Measurements from ENCODE around the gene VENTX. TPM values are rescaled to one million over a fixed set of nuclear protein-coding genes. Genes with fewer than 3 reads are reported as not detected.
A peak's percentile ranks its signal among the peaks of the same experiment; 100 is the strongest.

VENTX gene
- total RNA-seq, 1 donor from 2014 or later, result 0.13 TPM

DNA sequence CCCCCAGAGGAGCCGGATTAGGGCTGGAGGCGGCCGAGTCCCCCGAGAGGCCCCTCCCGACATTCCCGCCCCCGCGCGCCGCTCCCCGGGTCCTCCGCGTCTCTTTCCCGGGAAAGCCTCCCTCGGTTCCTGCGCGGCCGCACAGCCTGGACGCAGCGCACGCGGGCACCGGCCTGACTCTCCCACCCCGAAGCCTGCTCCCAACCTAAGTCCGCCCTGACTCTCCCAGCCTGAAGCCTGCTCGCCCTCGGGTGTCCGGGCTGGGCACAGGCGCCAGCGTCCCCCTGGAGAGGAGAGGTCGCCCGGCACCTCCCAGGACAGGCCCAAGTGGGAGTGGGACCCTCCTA lies 441 bp upstream of the VENTX start:
- no peak for TF ChIP-seq CTCF (IDR thresholded peaks at IDR 0.05)
- intact Hi-C loops (cut with micrococcal nuclease), result loop anchor here (2.0 kb wide), 2 partner anchors 38 to 70 kb away; no protein-coding TSS in a partner anchor
- Mint-ChIP-seq H3K27me3 (peaks cover 9% of the 10 kb centered on the region), H3K36me3 (ENCODE audit: low read depth) (no peaks in the 10 kb centered on the region), H3K9me3 (no peaks in the 10 kb centered on the region), H3K27ac (no peak overlapping the region), H3K4me3 (peak overlapping the region; percentile 38), H3K4me1 (peaks cover 38% of the 10 kb centered on the region)
- DNase-seq (no peak), ATAC-seq (ENCODE audit: low read depth) (no peak)
- CTCF ChIA-PET, result no interaction called here
- POLR2A ChIA-PET, result no interaction called here

DNA sequence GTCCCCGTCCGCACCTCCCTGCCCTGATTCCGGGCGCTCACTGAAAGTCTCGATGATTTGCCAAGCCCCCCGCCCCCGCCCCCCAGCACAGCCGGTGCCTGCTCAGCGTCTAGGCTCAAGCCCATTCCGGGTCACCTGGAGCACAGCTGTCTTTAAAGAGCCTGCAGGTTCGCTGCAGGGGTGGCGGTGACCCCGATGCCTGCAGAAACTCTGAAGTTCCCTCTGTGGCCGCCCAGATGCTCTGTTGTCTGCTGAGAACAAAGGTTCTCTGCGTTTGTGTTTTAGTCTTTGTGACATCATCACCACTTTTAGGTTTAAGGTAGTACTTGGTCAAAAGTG lies 780 bp downstream of the VENTX start:
- intact Hi-C loops (cut with micrococcal nuclease), result no loop called here

DNA sequence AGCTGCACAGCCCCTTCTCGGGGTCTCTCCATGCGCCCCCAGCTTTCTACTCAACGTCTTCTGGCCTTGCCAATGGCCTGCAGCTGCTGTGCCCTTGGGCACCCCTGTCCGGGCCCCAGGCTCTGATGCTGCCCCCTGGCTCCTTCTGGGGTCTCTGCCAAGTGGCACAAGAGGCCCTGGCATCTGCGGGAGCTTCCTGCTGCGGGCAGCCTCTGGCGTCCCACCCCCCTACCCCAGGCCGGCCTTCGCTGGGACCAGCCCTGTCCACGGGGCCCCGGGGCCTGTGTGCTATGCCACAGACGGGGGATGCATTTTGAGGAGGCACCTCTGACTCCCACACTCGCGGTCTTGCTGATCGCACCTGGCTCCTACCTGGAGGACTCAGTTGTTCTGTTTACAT lies 2.3 kb downstream of the VENTX start:
- ATAC-seq (ENCODE audit: low read depth) (no peak), DNase-seq (no peak)
- Mint-ChIP-seq H3K36me3 (ENCODE audit: low read depth) (no peaks in the 10 kb centered on the region), H3K4me3 (no peak overlapping the region), H3K27me3 (peaks cover 9% of the 10 kb centered on the region), H3K9me3 (no peaks in the 10 kb centered on the region), H3K27ac (no peak overlapping the region), H3K4me1 (peaks cover 44% of the 10 kb centered on the region)
- intact Hi-C loops (cut with micrococcal nuclease), result loop anchor here (2.0 kb wide), 1 partner anchor 19 kb away; no protein-coding TSS in a partner anchor
- ChIA-PET POLR2A (interaction anchor here (2.7 kb wide), 1 partner anchor 35 kb away, joined by 12 read pairs; no protein-coding TSS in a partner anchor), CTCF (interaction anchor here (1.0 kb wide), 1 partner anchor 90 kb away, joined by 3 read pairs; no protein-coding TSS in a partner anchor)
- TF ChIP-seq CTCF (IDR thresholded peaks at IDR 0.05), result no peak

More for the DNA sequence above, 780 bp downstream of the VENTX start:
- ATAC-seq (ENCODE audit: low read depth) (no peak), DNase-seq (no peak)
- CTCF ChIA-PET, result no interaction called here
- POLR2A ChIA-PET, result interaction anchor here (0.7 kb wide), 1 partner anchor 80 kb away, joined by 3 read pairs; no protein-coding TSS in a partner anchor
- H3K4me1 Mint-ChIP-seq, result peaks cover 46% of the 10 kb centered on the region
- H3K36me3 Mint-ChIP-seq (ENCODE audit: low read depth), result no peaks in the 10 kb centered on the region
- H3K9me3 Mint-ChIP-seq, result no peaks in the 10 kb centered on the region
- H3K27ac Mint-ChIP-seq, result no peak overlapping the region
- peaks cover 9% of the 10 kb centered on the region for H3K27me3 Mint-ChIP-seq
- TF ChIP-seq CTCF (IDR thresholded peaks at IDR 0.05), result no peak
- no peak overlapping the region for H3K4me3 Mint-ChIP-seq

DNA sequence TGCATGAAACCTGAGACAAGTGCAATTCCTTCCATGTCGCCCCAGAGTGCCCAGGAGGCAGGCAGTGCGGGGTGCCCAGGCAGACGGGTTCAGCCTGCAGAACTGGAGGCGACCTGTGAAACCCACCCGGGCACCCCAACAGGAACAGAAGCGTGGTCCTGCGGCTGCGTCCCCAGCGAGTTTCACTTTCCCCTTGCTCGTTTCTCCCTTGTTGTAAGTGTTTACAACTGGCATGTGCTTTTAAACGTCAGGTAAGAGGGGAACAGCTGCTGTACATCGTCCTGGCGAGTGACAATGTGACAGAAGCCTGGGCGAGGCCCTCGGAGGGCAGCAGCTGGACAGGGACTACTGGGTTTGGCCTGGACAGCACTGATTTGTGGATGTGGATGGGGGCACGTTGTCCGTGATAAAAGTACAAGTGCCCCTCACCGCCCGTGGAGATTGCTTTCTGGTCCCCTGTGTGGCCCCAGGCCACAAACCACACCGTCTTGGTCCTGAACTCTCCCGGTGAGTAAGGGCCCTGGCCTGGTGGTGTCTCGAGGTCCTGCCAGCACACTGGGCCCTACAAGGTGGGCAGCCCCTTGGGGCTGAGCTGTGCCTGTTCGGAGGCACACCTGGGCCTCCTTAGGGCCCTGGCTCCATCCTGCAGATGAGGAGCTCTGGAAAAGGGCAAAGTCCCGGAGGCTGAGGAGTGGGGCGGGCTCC lies 4.0 kb downstream of the VENTX start:
- ATAC-seq (ENCODE audit: low read depth) (peak; percentile 45), DNase-seq (no peak)
- CTCF ChIA-PET, result interaction anchor here (1.3 kb wide), 1 partner anchor 23 kb away, joined by 3 read pairs; no protein-coding TSS in a partner anchor
- POLR2A ChIA-PET, result interaction anchor here (1.2 to 2.7 kb wide), 2 partner anchors 17 to 34 kb away, joined by 5 to 12 read pairs; no protein-coding TSS in a partner anchor
- intact Hi-C loops (cut with micrococcal nuclease), result loop anchor here (2.0 kb wide), 1 partner anchor 17 kb away; no protein-coding TSS in a partner anchor
- Mint-ChIP-seq H3K9me3 (no peaks in the 10 kb centered on the region), H3K4me1 (peaks cover 37% of the 10 kb centered on the region), H3K36me3 (ENCODE audit: low read depth) (no peaks in the 10 kb centered on the region), H3K27me3 (peaks cover 14% of the 10 kb centered on the region), H3K27ac (peak overlapping the region; percentile 12), H3K4me3 (peak overlapping the region; percentile 81)
- TF ChIP-seq CTCF (IDR thresholded peaks at IDR 0.05), result no peak

DNA sequence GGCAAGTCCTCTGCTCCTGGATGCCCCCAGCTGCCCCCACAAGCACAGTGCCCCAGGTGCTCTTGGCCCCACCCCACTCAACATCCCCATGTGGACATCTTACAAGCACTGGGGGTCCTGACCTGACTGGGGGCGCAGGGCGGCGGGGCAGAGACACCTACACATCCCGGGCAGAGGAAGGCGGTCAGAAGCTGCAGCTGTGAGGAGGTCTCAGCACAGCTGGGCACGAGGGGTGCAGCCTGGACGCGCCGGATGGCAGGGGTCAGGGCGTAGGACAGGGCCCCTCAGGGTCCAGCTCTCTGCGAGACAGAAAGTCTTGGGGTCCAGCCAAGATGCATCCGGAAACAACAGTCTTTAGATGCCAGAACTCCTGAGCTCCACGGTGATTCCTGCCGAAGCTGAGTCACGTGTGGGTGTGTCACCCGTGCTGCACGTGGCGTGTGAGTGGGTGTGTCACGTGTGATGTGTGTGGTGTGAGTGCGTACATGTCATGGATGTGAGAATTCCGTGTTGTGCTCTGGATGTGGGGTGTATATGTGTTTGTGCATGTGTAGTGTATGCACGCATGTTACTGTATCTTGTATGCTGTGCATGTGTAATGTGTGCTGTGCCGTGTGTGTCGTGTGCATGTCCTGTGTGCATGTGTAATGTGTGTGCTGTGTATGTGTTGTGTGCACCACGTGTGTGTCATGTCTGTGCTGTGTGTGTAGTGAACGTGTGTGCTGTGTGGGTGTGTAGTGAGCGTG lies 5.1 kb downstream of the VENTX start:
- POLR2A ChIA-PET, result no interaction called here
- CTCF ChIA-PET, result interaction anchor here (1.3 kb wide), 2 partner anchors 21 to 99 kb away, joined by 3 read pairs; no protein-coding TSS in a partner anchor
- Mint-ChIP-seq H3K36me3 (ENCODE audit: low read depth) (no peaks in the 10 kb centered on the region), H3K4me1 (peaks cover 38% of the 10 kb centered on the region), H3K9me3 (no peaks in the 10 kb centered on the region), H3K27me3 (peaks cover 14% of the 10 kb centered on the region), H3K27ac (no peak overlapping the region), H3K4me3 (no peak overlapping the region)
- TF ChIP-seq CTCF (IDR thresholded peaks at IDR 0.05), result no peak
- intact Hi-C loops (cut with micrococcal nuclease), result no loop called here
- ATAC-seq (ENCODE audit: low read depth) (no peak), DNase-seq (no peak)

Measured in activated B cell treated with CpG ODN at 0.5 μM for 24 hours (primary cell).